ENCODE data around the gene XG.

DNA sequence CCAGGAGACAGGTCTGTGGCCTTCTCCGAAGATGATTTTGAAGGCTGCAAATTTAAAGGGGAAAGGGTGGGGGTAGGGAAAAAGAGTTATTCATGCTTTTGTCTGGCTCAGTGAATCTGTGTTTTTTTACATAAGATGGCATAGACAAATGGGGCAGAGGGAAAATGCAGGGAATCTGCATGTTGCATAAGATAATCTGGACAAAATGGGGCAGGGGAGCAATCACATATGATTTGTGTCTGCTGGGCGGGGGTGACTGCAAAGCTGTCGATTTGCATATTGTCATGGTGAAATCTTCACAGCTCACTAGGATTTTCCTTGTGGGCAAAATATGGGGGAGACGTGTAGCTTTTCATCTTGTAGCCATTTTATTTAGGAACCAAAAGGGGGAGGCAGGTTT lies 47.5 kb downstream of the XG start:
- TF ChIP-seq CTCF (IDR thresholded peaks at IDR 0.05; ENCODE audit: low read length) (no peak), EZH2 (optimal IDR thresholded peaks at IDR 0.05; ENCODE audit: low read depth, low read length) (no peak)
